Activated naive CD4-positive, alpha-beta T cell treated with anti-CD3 and anti-CD28 coated beads, Interleukin-2, amount 50 U/mL, for 24 hours (primary cell): ENCODE results near the gene SERP2.

Experiments
- H3K27ac Mint-ChIP-seq: one replicate; pipeline ENCODE4 v1.8.0; 2021; ENCODE audit warnings: mild to moderate bottlenecking, mixed read lengths
- H3K27me3 Mint-ChIP-seq: one replicate; pipeline ENCODE4 v1.8.0; 2021; ENCODE audit warnings: mixed read lengths
- H3K36me3 Mint-ChIP-seq: one replicate; pipeline ENCODE4 v1.8.0; 2021; ENCODE audit warnings: mixed read lengths
- H3K4me1 Mint-ChIP-seq: one replicate; pipeline ENCODE4 v1.8.0; 2021; ENCODE audit warnings: mixed read lengths
- H3K4me3 Mint-ChIP-seq: one replicate; pipeline ENCODE4 v1.8.0; 2021; ENCODE audit warnings: mild to moderate bottlenecking, mixed read lengths
- H3K9me3 Mint-ChIP-seq: one replicate; pipeline ENCODE4 v1.8.0; 2021; ENCODE audit warnings: mixed read lengths

The SERP2 gene

DNA sequence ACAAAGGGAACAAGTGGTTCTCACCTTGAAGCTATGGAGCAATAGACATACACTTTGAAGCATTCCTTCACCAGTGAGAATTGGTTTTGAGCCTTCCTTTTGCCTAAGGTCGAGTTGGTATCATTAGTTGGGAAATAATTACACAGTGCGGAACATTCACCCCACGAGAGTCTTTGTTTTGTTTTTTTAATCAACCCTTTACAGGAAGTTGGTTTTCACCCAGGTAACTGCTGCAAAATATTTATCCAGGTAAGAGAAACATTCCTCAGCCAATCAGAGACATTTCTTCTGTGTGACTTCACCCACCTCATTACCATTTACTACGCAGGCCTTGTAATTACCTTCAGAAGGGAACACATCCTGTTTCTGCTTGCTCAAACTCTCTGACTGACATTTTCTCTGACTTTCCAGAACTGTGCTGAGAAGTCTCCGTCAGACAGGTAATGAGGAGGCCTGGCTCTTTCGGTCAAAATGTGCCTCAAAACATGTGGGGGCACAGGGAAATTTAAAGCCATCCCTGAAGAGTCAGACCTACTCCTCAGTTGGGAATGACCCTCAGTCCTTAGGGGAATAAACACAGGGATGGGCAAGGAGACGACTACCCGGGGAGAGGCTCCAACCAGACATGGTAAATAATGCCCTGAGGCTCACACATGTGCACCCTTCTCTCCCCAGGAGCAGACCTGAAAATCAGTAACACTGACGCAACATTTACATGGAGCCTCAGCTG lies 22.7 kb upstream of the SERP2 start:
- Mint-ChIP-seq H3K4me3 (no peak overlapping the region), H3K27ac (no peak overlapping the region), H3K27me3 (peaks cover 1% of the 10 kb centered on the region), H3K4me1 (peaks cover 18% of the 10 kb centered on the region), H3K9me3 (no peaks in the 10 kb centered on the region), H3K36me3 (peaks cover 1% of the 10 kb centered on the region)

GRCh38 chr13:44351505-44351854 lies 22.1 kb upstream of the SERP2 start:
- Mint-ChIP-seq H3K4me3 (no peak overlapping the region), H3K9me3 (no peaks in the 10 kb centered on the region), H3K36me3 (peaks cover 1% of the 10 kb centered on the region), H3K27ac (no peak overlapping the region), H3K4me1 (peaks cover 18% of the 10 kb centered on the region), H3K27me3 (no peaks in the 10 kb centered on the region)

DNA sequence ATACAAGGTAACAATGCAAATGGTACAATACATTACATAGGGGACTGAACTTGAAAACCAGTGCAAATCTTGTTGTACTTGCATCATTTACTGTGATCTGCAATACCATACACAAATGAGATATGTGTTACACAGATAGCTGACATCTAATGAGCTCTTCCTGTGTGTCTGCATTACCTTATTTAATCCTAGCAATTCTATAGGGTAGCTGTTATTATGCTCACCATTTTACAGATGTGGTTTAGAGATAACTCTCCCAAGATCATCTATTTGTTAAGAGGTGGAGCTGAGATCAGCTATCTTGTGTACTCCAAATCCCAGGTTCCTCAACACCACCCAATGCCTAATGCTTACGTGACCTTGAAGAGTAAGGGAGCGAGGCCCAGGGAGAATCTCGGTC lies 21.4 kb upstream of the SERP2 start:
- peaks cover 18% of the 10 kb centered on the region for H3K4me1 Mint-ChIP-seq
- peaks cover 1% of the 10 kb centered on the region for H3K36me3 Mint-ChIP-seq
- H3K4me3 Mint-ChIP-seq, result no peak overlapping the region
- H3K27ac Mint-ChIP-seq, result no peak overlapping the region
- peaks cover 2% of the 10 kb centered on the region for H3K27me3 Mint-ChIP-seq
- H3K9me3 Mint-ChIP-seq, result no peaks in the 10 kb centered on the region

DNA sequence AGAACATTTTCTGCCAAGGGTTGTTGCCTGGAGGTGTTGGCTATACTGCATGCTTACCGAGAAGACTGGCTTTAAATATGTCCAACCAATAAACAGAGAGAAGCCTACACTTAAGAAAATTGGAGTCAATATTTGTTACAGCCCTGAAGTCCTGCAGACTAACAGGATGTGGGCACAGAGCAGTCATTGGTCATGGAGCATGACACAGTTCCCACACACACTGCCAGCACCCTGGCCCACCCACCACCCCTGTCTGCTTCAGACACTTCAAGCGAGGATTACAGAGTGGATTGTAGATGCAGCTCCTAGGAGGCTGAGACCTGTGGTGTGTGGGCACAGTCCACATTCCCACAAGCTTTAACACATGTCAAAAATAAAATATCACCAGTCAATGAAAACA lies 21.0 kb upstream of the SERP2 start:
- H3K27ac Mint-ChIP-seq, result no peak overlapping the region
- no peaks in the 10 kb centered on the region for H3K9me3 Mint-ChIP-seq
- peaks cover 18% of the 10 kb centered on the region for H3K4me1 Mint-ChIP-seq
- no peak overlapping the region for H3K4me3 Mint-ChIP-seq
- peaks cover 2% of the 10 kb centered on the region for H3K27me3 Mint-ChIP-seq
- peaks cover 1% of the 10 kb centered on the region for H3K36me3 Mint-ChIP-seq

- H3K4me1 Mint-ChIP-seq, result peaks cover 18% of the 10 kb centered on the region
- peaks cover 2% of the 10 kb centered on the region for H3K27me3 Mint-ChIP-seq
- H3K27ac Mint-ChIP-seq, result no peak overlapping the region
- H3K9me3 Mint-ChIP-seq, result no peaks in the 10 kb centered on the region
- no peak overlapping the region for H3K4me3 Mint-ChIP-seq
- H3K36me3 Mint-ChIP-seq, result peaks cover 1% of the 10 kb centered on the region
Measured at GRCh38 chr13:44354331-44354730, 19.3 kb upstream of the SERP2 start.

DNA sequence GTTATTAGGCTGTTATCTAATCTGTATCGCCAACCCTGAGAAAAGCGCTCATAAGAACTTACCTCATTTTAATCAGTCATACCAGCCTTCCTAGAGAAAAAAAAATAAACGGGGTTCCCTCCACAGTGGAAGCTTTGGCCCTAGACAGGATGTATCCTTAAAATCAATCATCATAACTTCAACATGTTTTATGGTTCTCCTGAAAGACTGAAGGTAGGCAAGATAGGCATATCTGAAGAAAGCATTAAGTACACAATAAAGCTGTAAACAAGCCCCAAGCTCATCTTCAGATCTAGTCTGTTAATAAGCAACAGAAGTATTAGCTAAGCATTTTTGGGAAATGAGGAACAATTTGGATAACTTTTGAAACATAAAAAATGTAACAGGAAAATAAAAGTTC lies 18.7 kb upstream of the SERP2 start:
- no peaks in the 10 kb centered on the region for H3K9me3 Mint-ChIP-seq
- H3K4me3 Mint-ChIP-seq, result no peak overlapping the region
- H3K4me1 Mint-ChIP-seq, result peaks cover 18% of the 10 kb centered on the region
- H3K27ac Mint-ChIP-seq, result no peak overlapping the region
- H3K27me3 Mint-ChIP-seq, result peaks cover 2% of the 10 kb centered on the region
- peaks cover 1% of the 10 kb centered on the region for H3K36me3 Mint-ChIP-seq

DNA sequence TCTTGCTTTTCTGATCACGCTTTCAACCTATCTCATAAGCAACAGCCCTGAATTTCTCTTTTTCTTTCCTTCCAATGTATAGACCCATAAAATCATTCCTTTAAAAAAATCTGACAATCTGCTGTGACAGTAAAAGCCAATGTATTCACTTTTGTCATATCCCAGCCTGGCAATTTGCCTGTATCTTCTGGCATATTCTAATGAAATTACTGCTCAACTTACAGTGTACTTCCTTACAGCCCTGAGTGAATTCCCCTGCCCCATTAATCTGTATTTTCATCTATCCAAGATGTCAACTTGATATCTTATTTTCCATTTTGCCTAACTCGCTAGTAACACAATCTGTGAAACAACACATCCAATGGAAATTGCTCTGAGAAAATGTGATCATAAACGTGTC lies 18.0 kb upstream of the SERP2 start:
- Mint-ChIP-seq H3K4me3 (no peak overlapping the region), H3K27ac (no peak overlapping the region), H3K36me3 (peaks cover 1% of the 10 kb centered on the region), H3K9me3 (no peaks in the 10 kb centered on the region), H3K27me3 (peaks cover 2% of the 10 kb centered on the region), H3K4me1 (peaks cover 18% of the 10 kb centered on the region)

GRCh38 chr13:44359983-44360375 lies 13.6 kb upstream of the SERP2 start:
- Mint-ChIP-seq H3K4me1 (no peaks in the 10 kb centered on the region), H3K27me3 (peaks cover 2% of the 10 kb centered on the region), H3K9me3 (no peaks in the 10 kb centered on the region), H3K36me3 (no peaks in the 10 kb centered on the region), H3K27ac (no peak overlapping the region), H3K4me3 (no peak overlapping the region)

- H3K4me3 Mint-ChIP-seq, result no peak overlapping the region
- H3K9me3 Mint-ChIP-seq, result no peaks in the 10 kb centered on the region
- no peak overlapping the region for H3K27ac Mint-ChIP-seq
- H3K27me3 Mint-ChIP-seq, result no peaks in the 10 kb centered on the region
- no peaks in the 10 kb centered on the region for H3K36me3 Mint-ChIP-seq
- H3K4me1 Mint-ChIP-seq, result no peaks in the 10 kb centered on the region
Measured at GRCh38 chr13:44362394-44363040, 11.1 kb upstream of the SERP2 start.

DNA sequence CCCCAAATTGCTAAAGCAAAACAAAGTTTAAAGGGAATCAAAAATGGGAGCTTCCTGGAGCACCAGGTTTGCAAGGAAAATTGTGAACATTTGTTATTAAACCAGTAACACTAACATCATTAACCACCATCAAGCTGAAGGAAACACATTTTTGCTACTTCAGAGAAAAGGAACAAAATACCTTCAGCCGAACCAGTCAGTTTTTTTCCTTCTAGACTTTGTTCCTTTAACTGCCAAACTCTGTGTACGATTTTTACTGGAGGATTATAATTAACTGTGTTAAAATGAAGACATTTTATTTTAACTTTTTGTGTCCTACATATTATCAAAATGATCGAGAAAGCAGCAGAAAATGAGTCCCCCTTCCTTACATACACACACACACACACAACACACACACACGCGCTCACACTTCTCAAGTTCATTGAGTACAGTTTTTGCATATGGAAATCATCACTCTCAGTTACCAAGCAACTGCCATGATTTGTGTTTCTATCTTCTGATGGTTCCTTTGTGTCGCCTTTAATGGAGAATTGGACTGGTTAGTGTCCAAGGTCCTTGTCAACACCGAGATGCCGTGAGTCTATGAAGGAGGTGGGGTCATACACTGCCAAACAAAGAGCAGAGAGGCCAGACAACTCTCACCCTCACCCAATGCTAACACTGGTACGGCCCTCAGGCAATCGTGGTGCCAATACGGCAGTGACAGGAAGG lies 9.8 kb upstream of the SERP2 start:
- no peaks in the 10 kb centered on the region for H3K27me3 Mint-ChIP-seq
- no peaks in the 10 kb centered on the region for H3K4me1 Mint-ChIP-seq
- H3K36me3 Mint-ChIP-seq, result no peaks in the 10 kb centered on the region
- no peak overlapping the region for H3K27ac Mint-ChIP-seq
- H3K9me3 Mint-ChIP-seq, result no peaks in the 10 kb centered on the region
- H3K4me3 Mint-ChIP-seq, result no peak overlapping the region

- H3K36me3 Mint-ChIP-seq, result no peaks in the 10 kb centered on the region
- H3K4me1 Mint-ChIP-seq, result no peaks in the 10 kb centered on the region
- H3K4me3 Mint-ChIP-seq, result no peak overlapping the region
- H3K9me3 Mint-ChIP-seq, result no peaks in the 10 kb centered on the region
- H3K27ac Mint-ChIP-seq, result no peak overlapping the region
- peaks cover 3% of the 10 kb centered on the region for H3K27me3 Mint-ChIP-seq
Measured at GRCh38 chr13:44364345-44365000, 9.2 kb upstream of the SERP2 start.

- Mint-ChIP-seq H3K4me3 (no peak overlapping the region), H3K36me3 (no peaks in the 10 kb centered on the region), H3K9me3 (no peaks in the 10 kb centered on the region), H3K27ac (no peak overlapping the region), H3K27me3 (peaks cover 3% of the 10 kb centered on the region), H3K4me1 (no peaks in the 10 kb centered on the region)
Measured at GRCh38 chr13:44365008-44365407, 8.6 kb upstream of the SERP2 start.

- Mint-ChIP-seq H3K4me1 (no peaks in the 10 kb centered on the region), H3K9me3 (no peaks in the 10 kb centered on the region), H3K4me3 (no peak overlapping the region), H3K27me3 (peaks cover 3% of the 10 kb centered on the region), H3K27ac (no peak overlapping the region), H3K36me3 (no peaks in the 10 kb centered on the region)
Measured at GRCh38 chr13:44365899-44366298, 7.7 kb upstream of the SERP2 start.

DNA sequence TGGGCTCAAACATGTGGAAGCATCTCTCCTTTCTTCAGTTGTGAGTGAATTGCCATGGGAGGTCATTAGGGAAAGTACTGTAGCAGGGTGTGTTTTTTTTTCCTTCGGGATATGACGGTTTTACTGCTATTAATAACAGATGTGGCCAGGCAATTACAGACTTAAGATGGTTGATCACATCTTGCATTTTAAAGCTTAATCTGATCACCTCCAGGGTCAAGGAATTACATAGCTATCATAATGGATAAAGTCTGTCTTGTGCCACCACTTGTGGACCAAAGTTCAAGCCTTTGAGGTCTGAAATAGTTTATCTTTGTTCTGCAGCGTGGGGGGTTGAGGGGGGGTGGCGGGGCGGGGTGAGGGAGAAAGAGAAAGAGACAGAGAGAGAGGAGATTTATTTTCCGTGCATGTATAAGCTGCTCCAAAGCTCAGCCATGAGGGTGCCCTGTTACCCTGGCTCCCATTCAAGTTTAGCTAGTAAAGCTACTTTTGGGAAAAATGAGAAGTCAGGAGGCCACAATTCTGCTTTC lies 5.5 kb upstream of the SERP2 start:
- Mint-ChIP-seq H3K36me3 (no peaks in the 10 kb centered on the region), H3K27ac (no peak overlapping the region), H3K9me3 (no peaks in the 10 kb centered on the region), H3K27me3 (peaks cover 20% of the 10 kb centered on the region), H3K4me1 (no peaks in the 10 kb centered on the region), H3K4me3 (no peak overlapping the region)

GRCh38 chr13:44368599-44369368 lies 4.8 kb upstream of the SERP2 start:
- Mint-ChIP-seq H3K27ac (no peak overlapping the region), H3K4me1 (no peaks in the 10 kb centered on the region), H3K4me3 (no peak overlapping the region), H3K27me3 (peaks cover 20% of the 10 kb centered on the region), H3K9me3 (no peaks in the 10 kb centered on the region), H3K36me3 (no peaks in the 10 kb centered on the region)
